SIG-M5 treated with dmso at 0.1 percent for 504 hours (cell line): Measurements from ENCODE around the gene IRX3.

Experiments used
- DNase-seq: peaks from one replicate; lab custom pipeline; 2025; ENCODE audit not compliant: unreplicated experiment; lab: John Stamatoyannopoulos, UW

Gene IRX3

GRCh38 chr16:54240271-54241129 lies 46.1 kb downstream of the IRX3 start:
- DNase-seq = no peak

DNA sequence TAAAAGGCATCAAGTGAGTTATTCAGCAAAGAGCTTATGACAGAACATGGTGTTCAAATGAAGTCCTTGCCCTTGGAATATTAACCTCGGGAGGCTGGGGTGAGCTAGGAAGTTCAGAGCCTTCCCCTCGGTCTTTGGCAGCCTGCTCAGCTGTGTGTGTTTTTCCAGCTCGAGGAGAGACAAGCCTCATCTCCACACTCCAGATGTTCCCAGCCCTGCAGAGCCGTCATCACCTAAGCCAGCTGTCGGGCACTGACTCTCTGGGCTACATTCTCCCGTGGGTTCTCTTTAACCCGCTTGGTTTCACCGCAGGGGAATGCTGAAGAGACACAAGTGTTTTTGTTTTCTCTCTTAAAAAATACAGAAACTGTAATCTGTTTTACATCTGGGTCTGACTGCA lies 47.1 kb downstream of the IRX3 start:
- no peak for DNase-seq

- no peak for DNase-seq
These were observed 49.8 kb downstream of the IRX3 start for GRCh38 chr16:54236773-54237172.

GRCh38 chr16:54233615-54234014 lies 53.0 kb downstream of the IRX3 start:
- no peak for DNase-seq
